ENCODE measurements around the gene CEP131.
"Not testable (repeated sequence)": the region's sequence is repeated elsewhere in the genome, so short reads cannot be mapped to it uniquely, and the experiment has no call there.

The CEP131 gene

GRCh38 chr17:81232616-81233241 is 10.0 kb upstream of the CEP131 start:
- DNase-seq (no peak), ATAC-seq (replicated peaks) (no peak)
- no peaks in the 10 kb centered on the region for H3K27me3 Mint-ChIP-seq
- H3K27ac Mint-ChIP-seq: no peak overlapping the region
- H3K9me3 Mint-ChIP-seq: no peaks in the 10 kb centered on the region
- peaks cover 27% of the 10 kb centered on the region in 2 donors for H3K4me1 Mint-ChIP-seq (ENCODE audit: low read depth in 2 of 2)
- H3K4me3 Mint-ChIP-seq: no peak overlapping the region
- H3K36me3 Mint-ChIP-seq (ENCODE audit: insufficient read depth): peaks cover 27% of the 10 kb centered on the region

- H3K9me3 Mint-ChIP-seq: no peaks in the 10 kb centered on the region
- ATAC-seq (replicated peaks): no peak
- H3K36me3 Mint-ChIP-seq (ENCODE audit: insufficient read depth): peaks cover 24% of the 10 kb centered on the region
- no peaks in the 10 kb centered on the region for H3K27me3 Mint-ChIP-seq
- H3K4me1 Mint-ChIP-seq (ENCODE audit: low read depth in 2 of 2): peaks cover 23 to 25% of the 10 kb centered on the region in 2 donors
- no peak for DNase-seq
- H3K4me3 Mint-ChIP-seq: no peak overlapping the region
- H3K27ac Mint-ChIP-seq: no peak overlapping the region
Measured at GRCh38 chr17:81231766-81232581, 9.2 kb upstream of the CEP131 start.

- ATAC-seq (replicated peaks): no peak
- Mint-ChIP-seq H3K27ac (no peak overlapping the region), H3K9me3 (no peaks in the 10 kb centered on the region), H3K27me3 (no peaks in the 10 kb centered on the region), H3K4me1 (ENCODE audit: low read depth in 2 of 2) (peaks cover 23 to 24% of the 10 kb centered on the region in 2 donors), H3K36me3 (ENCODE audit: insufficient read depth) (peaks cover 24% of the 10 kb centered on the region), H3K4me3 (no peak overlapping the region)
- DNase-seq: no peak
Measured at GRCh38 chr17:81231121-81231645, 8.4 kb upstream of the CEP131 start.

GRCh38 chr17:81230043-81230820 is 7.5 kb upstream of the CEP131 start:
- H3K4me3 Mint-ChIP-seq: no peak overlapping the region
- no peaks in the 10 kb centered on the region for H3K9me3 Mint-ChIP-seq
- ATAC-seq (replicated peaks) (no peak), DNase-seq (no peak)
- peaks cover 14 to 24% of the 10 kb centered on the region in 2 donors for H3K4me1 Mint-ChIP-seq (ENCODE audit: low read depth in 2 of 2)
- peaks cover 23% of the 10 kb centered on the region for H3K36me3 Mint-ChIP-seq (ENCODE audit: insufficient read depth)
- H3K27me3 Mint-ChIP-seq: no peaks in the 10 kb centered on the region
- H3K27ac Mint-ChIP-seq: no peak overlapping the region

GRCh38 chr17:81229666-81229920 is 6.8 kb upstream of the CEP131 start:
- Mint-ChIP-seq H3K36me3 (ENCODE audit: insufficient read depth) (peaks cover 18% of the 10 kb centered on the region), H3K27me3 (no peaks in the 10 kb centered on the region), H3K4me3 (no peak overlapping the region), H3K27ac (no peak overlapping the region), H3K9me3 (no peaks in the 10 kb centered on the region), H3K4me1 (ENCODE audit: low read depth in 2 of 2) (peaks cover 8 to 18% of the 10 kb centered on the region in 2 donors)
- DNase-seq (no peak), ATAC-seq (replicated peaks) (no peak)

GRCh38 chr17:81228834-81229665 is 6.3 kb upstream of the CEP131 start:
- no peak for ATAC-seq (replicated peaks)
- H3K9me3 Mint-ChIP-seq: no peaks in the 10 kb centered on the region
- no peak overlapping the region for H3K27ac Mint-ChIP-seq
- peaks cover 7 to 18% of the 10 kb centered on the region in 2 donors for H3K4me1 Mint-ChIP-seq (ENCODE audit: low read depth in 2 of 2)
- H3K36me3 Mint-ChIP-seq (ENCODE audit: insufficient read depth): peaks cover 12% of the 10 kb centered on the region
- no peak for DNase-seq
- H3K4me3 Mint-ChIP-seq: no peak overlapping the region
- no peaks in the 10 kb centered on the region for H3K27me3 Mint-ChIP-seq

- ATAC-seq (replicated peaks) (peak; percentile 35), DNase-seq (no peak)
- Mint-ChIP-seq H3K36me3 (ENCODE audit: insufficient read depth) (peaks cover 12% of the 10 kb centered on the region), H3K4me1 (ENCODE audit: low read depth in 2 of 2) (peaks cover 12 to 24% of the 10 kb centered on the region in 2 donors), H3K27me3 (no peaks in the 10 kb centered on the region), H3K9me3 (no peaks in the 10 kb centered on the region), H3K4me3 (no peak overlapping the region), H3K27ac (no peak overlapping the region)
Measured at GRCh38 chr17:81228420-81228819, 5.7 kb upstream of the CEP131 start.

GRCh38 chr17:81227630-81228029 is 4.9 kb upstream of the CEP131 start:
- not testable (repeated sequence) for H3K4me3 Mint-ChIP-seq; DNase-seq; H3K9me3 Mint-ChIP-seq; H3K27me3 Mint-ChIP-seq; H3K27ac Mint-ChIP-seq; ATAC-seq (replicated peaks)
- Mint-ChIP-seq H3K36me3 (ENCODE audit: insufficient read depth) (peaks cover 12% of the 10 kb centered on the region), H3K4me1 (ENCODE audit: low read depth in 2 of 2) (peaks cover 14 to 25% of the 10 kb centered on the region in 2 donors)

GRCh38 chr17:81223762-81224130 is 981 bp upstream of the CEP131 start:
- H3K9me3 Mint-ChIP-seq: no peaks in the 10 kb centered on the region
- no peak for DNase-seq
- peaks cover 18 to 19% of the 10 kb centered on the region in 2 donors for H3K4me1 Mint-ChIP-seq (ENCODE audit: low read depth in 2 of 2)
- no peaks in the 10 kb centered on the region for H3K27me3 Mint-ChIP-seq
- no peak for ATAC-seq (replicated peaks)
- peaks cover 8% of the 10 kb centered on the region for H3K36me3 Mint-ChIP-seq (ENCODE audit: insufficient read depth)
- H3K27ac Mint-ChIP-seq: peak overlapping the region; percentile 13 to 59
- H3K4me3 Mint-ChIP-seq: peak overlapping the region; percentile 75 to 81

- H3K36me3 Mint-ChIP-seq (ENCODE audit: insufficient read depth): peaks cover 8% of the 10 kb centered on the region
- H3K27me3 Mint-ChIP-seq: no peaks in the 10 kb centered on the region
- no peaks in the 10 kb centered on the region for H3K9me3 Mint-ChIP-seq
- ATAC-seq (replicated peaks) (no peak), DNase-seq (no peak)
- peak overlapping the region; percentile 75 to 81 for H3K4me3 Mint-ChIP-seq
- H3K27ac Mint-ChIP-seq: no peak overlapping the region
- peaks cover 10 to 16% of the 10 kb centered on the region in 2 donors for H3K4me1 Mint-ChIP-seq (ENCODE audit: low read depth in 2 of 2)
Measured at GRCh38 chr17:81222620-81222905, 202 bp downstream of the CEP131 start.

- DNase-seq (no peak), ATAC-seq (replicated peaks) (no peak)
- H3K27me3 Mint-ChIP-seq: no peaks in the 10 kb centered on the region
- no peaks in the 10 kb centered on the region for H3K9me3 Mint-ChIP-seq
- peaks cover 11% of the 10 kb centered on the region for H3K36me3 Mint-ChIP-seq (ENCODE audit: insufficient read depth)
- peak overlapping the region; percentile 75 to 81 for H3K4me3 Mint-ChIP-seq
- peaks cover 8 to 15% of the 10 kb centered on the region in 2 donors for H3K4me1 Mint-ChIP-seq (ENCODE audit: low read depth in 2 of 2)
- H3K27ac Mint-ChIP-seq: no peak overlapping the region
Measured at GRCh38 chr17:81221842-81222619, 734 bp downstream of the CEP131 start.

GRCh38 chr17:81221371-81221841 is 1.4 kb downstream of the CEP131 start:
- H3K4me3 Mint-ChIP-seq: peak overlapping the region; percentile 19 to 81
- DNase-seq: no peak
- H3K27me3 Mint-ChIP-seq: no peaks in the 10 kb centered on the region
- peaks cover 11% of the 10 kb centered on the region for H3K36me3 Mint-ChIP-seq (ENCODE audit: insufficient read depth)
- no peaks in the 10 kb centered on the region for H3K9me3 Mint-ChIP-seq
- no peak overlapping the region for H3K27ac Mint-ChIP-seq
- no peak for ATAC-seq (replicated peaks)
- peaks cover 8 to 15% of the 10 kb centered on the region in 2 donors for H3K4me1 Mint-ChIP-seq (ENCODE audit: low read depth in 2 of 2)
